ENCODE measurements around the gene PRKCA. TPM values are rescaled to one million over a fixed set of nuclear protein-coding genes. Genes with fewer than 3 reads are reported as not detected.
A peak's percentile ranks its signal among the peaks of the same experiment; 100 is the strongest.
"Not testable (repeated sequence)": the region's sequence is repeated elsewhere in the genome, so short reads cannot be mapped to it uniquely, and the experiment has no call there.

Gene PRKCA
- total RNA-seq, 1 donor from 2014 or later: 5.4 TPM

DNA sequence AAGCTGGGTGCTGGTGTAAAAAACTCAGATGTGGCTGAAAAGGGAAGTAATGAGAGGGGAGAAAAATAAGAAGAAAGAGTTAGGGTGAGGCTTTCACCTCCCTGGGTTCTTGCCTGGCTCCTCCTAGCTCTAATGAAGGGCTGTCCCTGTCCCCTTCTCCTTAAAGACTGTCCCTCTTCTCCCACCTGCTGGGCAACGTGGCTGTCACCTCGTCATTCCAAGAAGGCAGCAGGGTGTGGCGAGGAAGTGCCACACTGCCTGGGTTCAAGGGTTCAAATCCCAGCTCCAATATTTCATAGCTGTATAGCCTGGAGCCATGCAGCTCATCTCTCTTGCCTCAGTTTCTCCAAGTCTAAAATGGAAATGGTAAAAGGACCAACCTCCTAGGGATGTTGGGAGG lies 410.0 kb downstream of the PRKCA start:
- DNase-seq: no peak
- no peak for ATAC-seq (ENCODE audit: poor library complexity)
- intact Hi-C loops (cut with DNase I): no loop called here

DNA sequence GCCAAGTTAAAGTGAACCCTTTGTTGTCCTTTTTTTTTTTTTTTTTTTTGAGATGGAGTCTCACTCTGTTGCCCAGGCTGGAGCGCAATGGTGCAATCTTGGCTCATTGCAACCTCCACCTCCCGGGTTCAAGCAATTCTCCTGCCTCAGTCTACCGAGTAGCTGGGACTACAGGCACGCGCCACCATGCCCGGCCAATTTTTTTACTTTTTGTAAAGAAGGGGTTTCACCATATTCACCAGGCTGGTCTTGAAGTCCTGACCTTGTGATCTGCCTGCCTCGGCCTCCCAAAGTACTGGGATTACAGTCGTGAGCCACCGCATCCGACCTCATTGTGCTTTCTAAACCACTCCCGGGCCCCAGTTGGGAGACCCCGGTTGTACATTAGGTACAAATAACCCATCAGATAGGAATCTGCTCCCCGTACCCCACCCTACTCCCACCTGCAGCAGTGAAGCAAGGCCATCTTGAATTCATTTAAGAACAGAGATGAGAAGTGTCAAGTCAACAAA lies 410.7 kb downstream of the PRKCA start:
- intact Hi-C loops (cut with DNase I); ATAC-seq (ENCODE audit: poor library complexity): not testable (repeated sequence)

DNA sequence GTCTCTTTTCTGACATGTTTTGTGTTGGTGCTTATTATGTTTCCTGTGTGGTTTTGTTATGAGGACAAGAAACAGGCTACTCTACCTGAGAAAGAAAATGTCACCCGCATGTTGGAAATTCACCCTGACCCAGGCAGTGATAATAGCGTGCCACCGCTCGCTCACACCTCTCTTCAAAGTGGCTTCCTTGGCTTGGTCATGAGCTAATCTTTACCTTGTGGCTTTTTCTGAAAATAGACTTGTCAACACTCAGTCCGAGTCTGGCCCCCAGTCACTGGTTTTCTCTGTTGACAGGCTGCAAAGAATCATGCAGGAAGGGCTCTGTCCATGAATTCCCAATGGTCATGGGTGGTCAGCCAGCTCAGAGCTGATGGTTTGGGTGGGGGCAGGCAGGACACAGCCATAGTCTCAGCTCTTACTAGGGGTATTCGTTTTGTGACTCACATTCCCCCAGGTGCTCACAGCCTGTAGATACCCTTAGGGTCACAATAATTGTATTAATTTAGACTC lies 411.2 kb downstream of the PRKCA start:
- ATAC-seq (ENCODE audit: poor library complexity) (peak; percentile 62), DNase-seq (no peak)
- intact Hi-C loops (cut with DNase I): no loop called here

More for the DNA sequence above, 410.7 kb downstream of the PRKCA start:
- not testable (repeated sequence) for DNase-seq

DNA sequence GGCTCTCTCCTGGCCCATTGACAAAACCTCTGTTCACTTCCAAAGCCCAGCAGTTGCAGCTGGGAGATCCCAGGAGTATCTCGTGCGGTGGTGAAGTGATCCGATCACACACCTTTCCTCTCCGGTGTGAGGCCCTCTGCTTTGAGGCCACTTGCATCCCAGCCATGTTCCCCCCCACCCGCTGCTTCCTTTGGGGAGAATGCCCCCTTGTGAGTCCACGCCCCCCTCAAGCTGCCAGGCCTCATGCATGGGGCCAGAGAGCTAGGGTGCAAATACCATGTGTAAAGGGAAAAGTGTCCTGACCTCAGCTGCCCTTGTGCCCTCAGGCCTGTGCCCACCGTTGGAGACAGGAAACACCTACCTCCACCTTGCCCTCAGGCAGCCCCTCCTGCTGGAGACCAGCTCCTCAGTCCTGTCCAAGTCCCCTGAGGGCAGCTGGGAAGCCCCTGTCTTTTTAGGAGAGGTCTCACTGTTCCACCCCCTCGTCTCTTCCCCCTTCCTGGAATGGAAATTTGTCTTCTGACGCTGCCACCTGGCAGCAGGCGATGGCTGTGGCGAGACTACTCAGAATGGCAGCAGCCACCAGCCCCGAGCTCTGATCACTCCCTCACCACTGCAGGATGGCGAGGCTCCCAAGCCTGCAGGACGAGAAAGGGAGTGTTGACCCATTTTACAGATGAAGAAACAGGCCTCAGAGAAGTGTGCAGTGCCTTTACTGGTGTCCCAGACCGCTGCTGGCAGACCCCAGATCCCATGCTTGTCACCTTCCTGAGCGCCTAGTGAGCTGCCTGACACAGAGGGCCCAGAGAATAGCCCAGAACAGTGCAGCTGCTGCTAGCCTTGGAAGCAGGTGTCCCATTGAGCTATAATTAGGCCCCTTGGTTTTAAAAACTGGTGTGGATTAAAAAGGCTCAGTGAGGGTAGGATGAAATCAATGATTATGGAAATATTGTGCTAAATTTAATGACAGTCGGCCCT lies 411.9 kb downstream of the PRKCA start:
- ATAC-seq (ENCODE audit: poor library complexity) (peak; percentile 9), DNase-seq (no peak)
- intact Hi-C loops (cut with DNase I): no loop called here

DNA sequence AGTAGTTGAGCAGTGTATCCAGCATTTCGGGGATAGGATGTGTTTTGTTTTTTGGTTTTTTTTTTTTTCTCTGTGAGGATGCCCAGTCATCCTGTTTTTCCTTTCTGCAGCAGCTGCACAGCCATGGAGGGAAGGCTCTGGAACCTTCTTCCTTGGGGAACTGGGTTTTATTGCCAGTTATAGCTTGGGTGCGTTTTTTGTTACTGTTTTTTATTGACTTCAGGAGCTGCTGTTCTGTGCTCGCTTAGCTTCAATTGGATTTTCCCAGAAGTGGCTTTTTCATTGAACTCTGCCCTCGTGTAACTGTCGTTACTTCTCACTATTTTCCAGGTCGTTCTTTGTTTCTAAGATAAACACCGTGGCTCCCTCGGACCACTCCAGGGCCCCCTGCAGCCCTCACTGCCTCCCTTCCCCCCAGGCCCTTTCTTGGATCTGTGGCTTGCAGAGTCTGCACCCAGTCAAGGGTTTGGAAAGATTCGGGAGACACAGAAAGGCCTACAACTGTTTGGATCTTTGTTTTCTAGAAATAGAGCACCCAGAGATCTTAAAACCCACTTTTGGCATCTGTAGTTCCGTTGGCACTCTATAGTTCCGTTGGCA lies 412.8 kb downstream of the PRKCA start:
- DNase-seq (no peak), ATAC-seq (ENCODE audit: poor library complexity) (peak; percentile 9)
- intact Hi-C loops (cut with DNase I): no loop called here

DNA sequence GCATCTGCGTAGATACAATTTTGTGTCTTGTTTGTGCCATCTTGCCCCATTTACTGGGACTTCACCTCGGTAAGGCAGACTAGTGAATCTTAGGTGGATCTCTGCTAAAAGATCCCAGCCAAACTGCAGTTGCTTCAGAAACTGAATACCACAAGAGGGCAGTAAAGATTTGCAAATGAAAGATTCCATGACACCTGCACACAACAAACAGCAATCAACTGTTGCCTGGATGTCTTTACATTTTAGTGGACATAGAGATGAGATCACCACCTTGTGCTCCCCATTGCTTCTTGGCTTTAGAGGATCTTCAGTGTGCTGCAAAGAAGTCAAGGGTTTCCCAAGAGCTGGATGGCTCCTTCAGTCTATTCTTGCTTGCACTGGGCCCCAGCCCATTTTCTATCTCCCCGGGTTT lies 413.3 kb downstream of the PRKCA start:
- ATAC-seq (ENCODE audit: poor library complexity): peak; percentile 78
- intact Hi-C loops (cut with DNase I): no loop called here
- no peak for DNase-seq

DNA sequence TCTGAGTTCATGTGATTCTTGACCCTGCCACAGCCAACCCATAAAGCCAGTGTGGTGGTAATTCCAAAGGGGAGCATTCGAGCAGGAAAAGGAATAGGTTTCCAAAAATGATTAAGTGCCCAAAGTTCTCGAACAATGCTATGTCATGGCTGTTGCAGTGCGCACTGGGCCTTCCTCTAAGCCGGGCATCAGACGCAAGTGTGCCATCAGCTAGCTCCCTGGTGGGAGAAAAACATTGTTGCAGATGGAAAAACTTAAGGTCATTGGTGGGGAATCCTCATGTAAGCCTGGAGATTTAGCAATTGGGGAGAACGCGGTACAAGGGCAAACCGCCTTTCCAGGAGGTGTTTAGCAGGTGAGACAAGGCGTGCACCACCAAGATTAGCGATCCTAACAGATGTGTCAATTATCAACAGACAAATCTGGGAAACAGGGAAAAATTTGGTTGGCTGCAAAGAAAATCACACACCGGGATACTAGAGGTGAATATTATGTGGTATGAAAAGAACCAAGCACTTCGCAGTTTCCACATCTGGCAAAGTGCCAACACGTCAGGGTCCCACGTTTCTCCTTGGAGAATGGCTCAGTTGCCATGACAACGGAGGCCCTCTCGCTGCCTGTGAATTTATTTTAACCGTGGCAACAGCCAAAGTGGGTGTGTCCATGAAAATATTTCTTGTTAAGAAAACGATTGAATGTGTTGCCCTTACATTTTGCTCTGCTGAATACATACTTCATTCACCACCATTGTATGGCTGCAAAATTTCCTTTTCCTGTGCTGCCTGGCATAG lies 414.0 kb downstream of the PRKCA start:
- ATAC-seq (ENCODE audit: poor library complexity) (no peak), DNase-seq (no peak)
- intact Hi-C loops (cut with DNase I): no loop called here

DNA sequence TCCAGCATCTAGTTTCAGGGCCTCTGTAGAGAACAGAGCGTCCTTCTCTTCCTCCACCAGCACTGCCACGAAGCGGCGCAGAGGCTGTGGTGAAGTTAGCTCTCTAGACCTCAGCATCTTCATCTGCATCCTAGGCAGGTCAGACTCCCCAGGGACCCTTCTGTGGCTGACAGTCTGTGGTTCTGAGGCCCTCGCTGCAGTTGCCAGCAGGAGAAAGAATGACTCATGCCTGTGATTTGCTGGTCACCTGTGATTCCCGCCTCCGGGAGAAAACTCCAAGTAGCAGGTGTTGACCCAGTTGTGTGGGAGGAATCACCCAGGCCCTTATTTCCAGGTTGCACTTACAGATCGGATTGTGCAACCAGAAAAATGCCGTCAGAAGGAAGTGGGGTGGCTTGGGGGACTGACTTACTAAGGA lies 415.2 kb downstream of the PRKCA start:
- no peak for ATAC-seq (ENCODE audit: poor library complexity)
- intact Hi-C loops (cut with DNase I): no loop called here
- no peak for DNase-seq

DNA sequence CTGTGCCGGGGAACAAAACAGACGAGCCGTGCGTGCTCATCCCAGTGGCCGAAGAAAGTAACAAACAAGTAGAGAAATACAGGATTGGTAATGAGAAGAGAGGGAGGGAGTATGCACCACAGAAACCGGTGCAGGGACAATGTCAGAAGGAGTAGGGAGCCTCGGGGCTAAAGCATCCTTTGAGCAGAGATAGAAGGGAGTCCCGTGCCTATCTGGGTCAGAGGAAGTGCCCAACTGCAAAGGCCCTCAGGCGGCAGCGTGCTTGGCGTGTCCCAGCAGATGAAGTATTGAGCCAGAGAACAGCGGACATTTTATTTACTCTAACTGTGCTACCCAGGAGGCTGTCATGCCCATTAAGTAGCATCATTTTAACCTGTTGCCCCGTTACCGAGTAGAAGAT lies 417.6 kb downstream of the PRKCA start:
- intact Hi-C loops (cut with DNase I): no loop called here
- no peak for ATAC-seq (ENCODE audit: poor library complexity)
- no peak for DNase-seq

DNA sequence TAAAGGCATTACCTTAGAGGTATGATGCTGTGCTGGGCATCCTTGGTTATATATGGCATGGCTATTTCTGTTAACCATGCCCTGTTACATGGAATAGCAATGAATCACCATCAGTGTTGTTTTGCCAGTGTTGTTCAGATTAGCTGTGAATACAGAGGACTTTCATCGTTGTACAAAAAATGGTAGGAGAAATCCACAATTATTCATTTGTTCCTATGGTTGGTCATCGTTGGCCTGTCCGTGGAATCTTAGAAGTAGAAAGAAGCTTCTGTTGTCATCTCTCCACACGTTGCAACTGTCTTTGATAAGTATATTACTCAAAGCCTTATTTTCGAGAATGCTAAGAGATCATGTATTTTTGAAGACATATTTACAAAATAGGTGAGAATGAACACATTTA lies 418.2 kb downstream of the PRKCA start:
- intact Hi-C loops (cut with DNase I): no loop called here
- DNase-seq (no peak), ATAC-seq (ENCODE audit: poor library complexity) (no peak)

DNA sequence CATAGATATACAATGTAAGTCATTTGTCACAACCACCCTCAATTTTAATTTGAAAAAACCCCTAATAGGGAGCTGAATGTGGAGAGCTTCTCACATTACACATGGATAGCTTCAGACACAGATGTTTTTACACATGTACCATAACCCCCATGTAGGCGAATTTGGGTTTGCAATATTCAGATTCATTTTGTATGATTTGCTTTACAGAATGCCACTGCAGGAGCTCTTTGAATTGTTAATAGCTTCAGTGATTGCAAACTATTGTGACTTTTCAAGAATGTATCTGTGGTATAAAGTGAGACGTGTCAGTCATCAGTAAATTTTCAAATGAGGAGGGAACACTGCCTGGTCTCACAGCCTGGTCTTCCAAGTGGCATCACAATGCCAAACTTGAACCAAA lies 419.9 kb downstream of the PRKCA start:
- DNase-seq (no peak), ATAC-seq (ENCODE audit: poor library complexity) (no peak)
- intact Hi-C loops (cut with DNase I): no loop called here

DNA sequence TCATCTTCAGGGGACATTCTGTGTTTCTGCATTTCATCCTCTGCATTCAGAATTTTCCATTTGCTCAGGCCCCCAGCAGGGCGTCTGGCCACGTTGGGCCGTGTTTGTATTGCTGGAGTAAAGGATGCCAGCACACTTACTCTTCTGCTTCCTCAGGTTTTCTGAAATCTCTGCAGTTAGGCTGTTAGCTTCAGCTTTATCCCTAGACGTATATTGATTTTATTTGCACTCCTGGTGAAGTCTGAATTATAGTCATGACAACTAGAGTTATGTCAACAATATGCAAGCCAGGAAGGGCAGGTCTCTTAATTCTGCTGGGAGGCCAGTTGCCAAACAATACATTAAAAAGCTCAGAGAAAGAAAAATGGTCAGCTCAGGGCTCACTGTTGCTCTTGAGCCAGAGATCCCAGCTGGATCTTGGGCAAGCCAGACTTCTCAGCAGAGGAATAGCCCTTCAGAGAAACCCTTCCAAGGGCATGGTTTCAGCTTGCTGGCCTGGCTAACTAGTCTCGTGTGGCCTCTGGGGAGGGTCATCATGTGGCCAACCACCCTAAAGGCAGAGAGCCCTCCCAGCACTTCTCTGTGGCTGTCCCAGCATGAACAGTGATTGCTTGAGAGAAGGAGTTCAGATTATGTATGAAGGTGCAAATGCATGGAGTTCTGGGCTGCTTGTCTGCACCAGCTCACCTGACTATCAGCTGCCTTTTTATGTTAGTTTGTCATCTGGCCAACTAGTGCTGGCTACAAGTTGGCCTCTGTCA lies 422.3 kb downstream of the PRKCA start:
- intact Hi-C loops (cut with DNase I): no loop called here
- ATAC-seq (ENCODE audit: poor library complexity) (peak; percentile 67), DNase-seq (peak; percentile 52)

DNA sequence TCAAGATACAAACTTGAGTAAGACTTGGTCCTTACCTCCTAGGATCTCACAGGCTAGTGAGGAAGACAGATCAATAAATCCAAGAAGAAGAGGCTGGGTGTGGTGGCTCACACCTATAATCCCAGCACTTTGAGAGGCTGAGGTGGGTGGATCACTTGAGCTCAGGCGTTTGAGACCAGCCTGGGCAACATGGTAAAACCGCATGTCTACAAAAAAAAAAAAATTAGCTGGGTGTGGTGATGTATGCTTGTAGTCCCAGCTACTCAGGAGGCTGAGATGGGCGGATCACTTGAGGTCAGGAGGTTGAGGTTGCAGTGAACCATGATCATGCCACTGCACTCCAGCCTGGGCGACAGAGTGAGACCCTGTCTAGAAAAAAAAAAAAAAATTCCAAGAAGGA lies 423.0 kb downstream of the PRKCA start:
- ATAC-seq (ENCODE audit: poor library complexity); intact Hi-C loops (cut with DNase I); DNase-seq: not testable (repeated sequence)

DNA sequence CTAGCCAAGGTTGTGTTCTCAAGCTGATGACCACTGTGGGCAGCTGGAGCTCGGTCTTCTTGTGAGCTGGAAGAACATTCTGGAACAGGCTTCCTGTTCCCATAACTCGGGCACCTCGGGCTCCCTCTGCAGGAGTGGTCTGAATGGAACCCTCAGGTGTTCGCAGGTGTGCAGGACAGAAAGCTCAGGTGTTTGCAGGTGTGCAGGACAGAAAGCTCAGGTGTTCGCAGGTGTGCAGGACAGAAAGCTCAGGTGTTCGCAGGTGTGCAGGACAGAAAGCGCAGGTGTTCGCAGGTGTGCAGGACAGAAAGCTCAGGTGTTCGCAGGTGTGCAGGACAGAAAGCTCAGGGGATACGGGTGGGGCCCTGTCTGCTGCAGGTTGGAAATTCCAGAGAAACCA lies 423.5 kb downstream of the PRKCA start:
- ATAC-seq (ENCODE audit: poor library complexity): no peak
- intact Hi-C loops (cut with DNase I): no loop called here
- no peak for DNase-seq

DNA sequence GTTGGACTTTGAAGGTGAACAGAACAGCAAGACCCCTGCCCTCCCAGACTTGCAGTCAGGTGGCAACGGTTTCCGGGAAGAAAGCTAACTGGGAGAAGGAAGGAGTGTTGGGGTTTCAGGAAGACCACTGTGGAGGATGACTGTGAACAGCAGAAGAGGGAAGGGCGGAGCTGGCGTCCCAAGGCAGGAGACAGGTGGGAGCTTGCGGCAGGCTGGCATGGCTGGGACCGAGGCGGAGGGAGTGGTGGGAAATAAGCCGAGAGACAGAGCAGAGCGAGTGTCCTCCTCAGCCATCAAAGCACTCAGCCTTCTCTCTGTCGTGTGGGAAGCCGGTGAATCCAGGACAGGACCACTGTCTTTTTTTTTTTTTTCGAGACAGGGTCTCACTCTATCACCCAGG lies 424.0 kb downstream of the PRKCA start:
- DNase-seq: no peak
- no peak for ATAC-seq (ENCODE audit: poor library complexity)
- intact Hi-C loops (cut with DNase I): no loop called here

DNA sequence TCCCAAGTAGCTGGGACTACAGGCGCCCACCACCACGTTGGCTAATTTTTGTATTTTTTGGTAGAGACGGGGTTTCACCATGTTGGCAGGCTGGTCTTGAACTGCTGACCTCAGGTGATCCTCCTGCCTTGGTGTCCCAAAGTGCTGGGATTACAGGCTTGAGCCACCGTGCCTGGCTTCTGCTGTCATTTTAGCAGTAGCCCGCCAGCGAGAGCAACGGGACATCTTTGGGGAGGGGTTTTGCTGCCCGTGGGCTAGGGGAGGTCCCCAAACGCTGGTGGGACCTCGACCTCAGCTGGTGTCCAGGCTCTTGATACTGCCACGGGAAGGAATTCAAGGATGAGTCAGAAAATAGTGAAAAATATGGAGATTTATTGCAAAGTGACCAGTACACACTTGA lies 424.4 kb downstream of the PRKCA start:
- ATAC-seq (ENCODE audit: poor library complexity): no peak
- intact Hi-C loops (cut with DNase I): no loop called here
- no peak for DNase-seq

DNA sequence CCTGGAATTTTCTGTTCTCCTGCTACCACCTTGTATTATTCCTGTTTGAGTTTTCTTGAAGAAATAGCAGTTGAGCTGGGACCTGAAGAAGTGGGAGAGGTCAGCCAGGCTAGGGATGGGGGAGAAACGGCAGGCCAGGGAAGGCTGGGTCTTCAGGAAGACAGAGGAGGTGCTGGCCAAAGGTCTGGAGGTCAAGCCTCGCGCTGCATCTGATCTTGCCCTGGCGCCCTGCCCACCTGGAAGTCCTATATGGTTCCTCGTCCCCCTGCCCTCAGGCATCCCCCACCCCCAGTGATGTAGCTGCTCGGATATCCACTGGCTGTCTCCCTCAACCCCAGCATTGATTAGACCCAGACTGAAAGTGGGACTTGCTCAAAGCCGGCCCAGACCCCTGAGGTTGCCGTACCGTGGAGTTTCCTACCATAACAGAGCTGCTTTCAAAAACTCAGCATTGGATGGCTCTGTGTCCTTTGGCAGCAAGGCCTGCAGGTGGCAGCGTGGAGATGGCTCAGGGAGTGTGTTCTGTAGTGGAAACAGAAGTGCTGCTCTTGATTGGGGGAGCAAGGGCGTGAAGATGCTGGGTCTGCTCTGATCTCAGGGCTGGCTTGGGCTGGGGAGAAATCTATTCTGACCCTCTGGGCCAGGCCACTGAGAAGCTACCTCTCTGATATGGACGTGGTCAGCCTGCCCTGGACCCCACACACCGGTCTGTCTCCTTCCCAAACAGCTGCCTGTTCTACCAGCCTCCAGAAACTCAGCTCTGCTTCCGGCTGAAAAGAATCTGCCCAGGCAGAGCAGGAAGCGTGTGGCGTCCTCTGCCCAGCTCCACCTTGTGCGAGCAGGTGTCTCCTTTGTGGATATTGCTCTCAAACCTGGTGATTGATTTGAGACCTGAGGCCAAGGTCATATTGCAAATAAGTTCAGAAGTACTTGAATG lies 425.5 kb downstream of the PRKCA start:
- intact Hi-C loops (cut with DNase I): loop anchor here (2.0 kb wide), 1 partner anchor 179 kb away; no protein-coding TSS in a partner anchor
- DNase-seq: peak; percentile 65
- ATAC-seq (ENCODE audit: poor library complexity): peak; percentile 78
